Astrocyte (in vitro differentiated cells and primary cell): Measurements from ENCODE around the gene RADX. TPM values are rescaled to one million over a fixed set of nuclear protein-coding genes. Genes with fewer than 3 reads are reported as not detected.

Source experiments
- DNase-seq: peaks from one replicate; pipeline ENCODE4 v3.0.0-alpha.2; 2010; ENCODE audit warnings: low read depth
- FAIRE-seq: peaks from 2 replicates; lab custom pipeline; 2011; peaks lifted over from hg19 to GRCh38; lab: Jason Lieb, UNC
- H2AFZ ChIP-seq: 2 replicates; pipeline ENCODE4 v1.6.0; 2012; ENCODE audit warnings: low read depth, low read length, inconsistent platforms
- H3K27ac ChIP-seq: 2 replicates; pipeline ENCODE4 v1.5.1; 2011; ENCODE audit warnings: low read depth, low read length, inconsistent platforms
- H3K27me3 ChIP-seq: 2 replicates; pipeline ENCODE4 v1.6.0; 2011; ENCODE audit warnings: low read length, inconsistent platforms; ENCODE audit not compliant: insufficient read depth
- H3K36me3 ChIP-seq: 2 replicates; pipeline ENCODE4 v1.5.1; 2011; ENCODE audit warnings: low read length, inconsistent platforms; ENCODE audit not compliant: insufficient read depth
- H3K4me1 ChIP-seq: 2 replicates; pipeline ENCODE4 v1.5.1; 2011; ENCODE audit warnings: low read length, inconsistent platforms; ENCODE audit not compliant: insufficient read depth
- H3K4me2 ChIP-seq: 2 replicates; pipeline ENCODE4 v1.6.0; 2012; ENCODE audit warnings: low read length, inconsistent platforms
- H3K4me3 ChIP-seq: 2 replicates; pipeline ENCODE4 v1.5.1; 2011; ENCODE audit warnings: low read depth, mild to moderate bottlenecking, low read length, inconsistent platforms; ENCODE audit not compliant: insufficient read depth
- H3K79me2 ChIP-seq: 2 replicates; pipeline ENCODE4 v1.6.0; 2012; ENCODE audit warnings: mild to moderate bottlenecking, low read length, inconsistent platforms; ENCODE audit not compliant: insufficient read depth
- H3K9ac ChIP-seq: 2 replicates; pipeline ENCODE4 v1.6.0; 2012; ENCODE audit warnings: mild to moderate bottlenecking, low read length, inconsistent platforms
- H3K9me3 ChIP-seq: 2 replicates; pipeline ENCODE4 v1.5.1; 2012; ENCODE audit warnings: low read depth, mild to moderate bottlenecking, low read length, inconsistent platforms; ENCODE audit not compliant: insufficient read depth
- H4K20me1 ChIP-seq: 2 replicates; pipeline ENCODE4 v1.6.0; 2012; ENCODE audit warnings: low read length, inconsistent platforms; ENCODE audit not compliant: insufficient read depth
- H3K27ac Mint-ChIP-seq: one replicate; pipeline ENCODE4 v1.8.0; 2021; ENCODE audit warnings: mild to moderate bottlenecking, mixed read lengths; ENCODE audit not compliant: unreplicated experiment
- H3K27me3 Mint-ChIP-seq: one replicate; pipeline ENCODE4 v1.8.0; 2021; ENCODE audit warnings: low read depth, mixed read lengths; ENCODE audit not compliant: unreplicated experiment
- H3K36me3 Mint-ChIP-seq: one replicate; pipeline ENCODE4 v1.8.0; 2021; ENCODE audit warnings: low read depth, mixed read lengths; ENCODE audit not compliant: unreplicated experiment
- H3K4me1 Mint-ChIP-seq: one replicate; pipeline ENCODE4 v1.8.0; 2021; ENCODE audit warnings: low read depth, mixed read lengths; ENCODE audit not compliant: unreplicated experiment
- H3K4me3 Mint-ChIP-seq: one replicate; pipeline ENCODE4 v1.8.0; 2021; ENCODE audit warnings: mild to moderate bottlenecking, moderate library complexity, mixed read lengths; ENCODE audit not compliant: unreplicated experiment
- H3K9me3 Mint-ChIP-seq: one replicate; pipeline ENCODE4 v1.8.0; 2021; ENCODE audit warnings: mild to moderate bottlenecking, mixed read lengths; ENCODE audit not compliant: unreplicated experiment
- EZH2 ChIP-seq: IDR thresholded peaks from 2 replicates; pipeline ENCODE4 v1.6.1; 2012; ENCODE audit warnings: mild to moderate bottlenecking, low read length, inconsistent platforms; ENCODE audit not compliant: insufficient read depth
- total RNA-seq: library from RNA; stranded (reverse); gene quantifications from 2 replicates; pipeline ENCODE4 v1.2.1, GENCODE V29; 2021
- TF ChIP-seq, protein P1 (sequence below): IDR thresholded peaks from 2 replicates; pipeline ENCODE4 v1.5.1; 2011; ENCODE audit warnings: low read depth, mild to moderate bottlenecking, inconsistent platforms, low read length, moderate library complexity; ENCODE audit not compliant: insufficient read depth

The RADX gene
- total RNA-seq, 1 donor from 2014 or later: 3.0 TPM

DNA sequence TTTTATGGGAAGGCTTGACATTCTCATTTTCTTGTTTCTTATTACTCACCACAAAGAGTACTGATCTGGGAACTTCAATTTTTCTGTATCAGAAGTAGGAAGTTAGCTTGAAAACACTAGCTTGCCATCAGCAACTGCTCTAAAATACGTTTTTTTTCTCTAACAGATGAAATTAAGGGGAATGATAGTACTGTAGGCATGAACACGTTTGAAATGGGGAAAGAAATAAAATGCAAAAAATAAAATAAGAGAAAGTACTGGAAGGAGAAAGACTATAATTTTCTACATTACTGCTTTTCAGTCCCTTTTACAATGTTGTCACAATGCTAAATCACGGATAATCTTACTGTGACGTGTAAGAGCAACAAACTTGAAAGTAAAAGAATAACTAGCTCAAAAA is 1.5 kb downstream of the RADX start:
- no peaks in the 10 kb centered on the region for H3K9me3 ChIP-seq
- H3K36me3 ChIP-seq: no peaks in the 10 kb centered on the region
- Mint-ChIP-seq H3K4me1 (peaks cover 5% of the 10 kb centered on the region), H3K9me3 (no peaks in the 10 kb centered on the region), H3K27ac (no peak overlapping the region), H3K27me3 (no peaks in the 10 kb centered on the region), H3K36me3 (no peaks in the 10 kb centered on the region), H3K4me3 (peak overlapping the region; percentile 77)
- FAIRE-seq: peak; percentile 100
- no peak for DNase-seq
- no peaks in the 10 kb centered on the region for H3K27me3 ChIP-seq
- H3K4me1 ChIP-seq: no peaks in the 10 kb centered on the region
- H3K4me2 ChIP-seq: peak overlapping the region; percentile 87
- peak overlapping the region; percentile 83 for H3K4me3 ChIP-seq
- TF ChIP-seq, protein P1, sequence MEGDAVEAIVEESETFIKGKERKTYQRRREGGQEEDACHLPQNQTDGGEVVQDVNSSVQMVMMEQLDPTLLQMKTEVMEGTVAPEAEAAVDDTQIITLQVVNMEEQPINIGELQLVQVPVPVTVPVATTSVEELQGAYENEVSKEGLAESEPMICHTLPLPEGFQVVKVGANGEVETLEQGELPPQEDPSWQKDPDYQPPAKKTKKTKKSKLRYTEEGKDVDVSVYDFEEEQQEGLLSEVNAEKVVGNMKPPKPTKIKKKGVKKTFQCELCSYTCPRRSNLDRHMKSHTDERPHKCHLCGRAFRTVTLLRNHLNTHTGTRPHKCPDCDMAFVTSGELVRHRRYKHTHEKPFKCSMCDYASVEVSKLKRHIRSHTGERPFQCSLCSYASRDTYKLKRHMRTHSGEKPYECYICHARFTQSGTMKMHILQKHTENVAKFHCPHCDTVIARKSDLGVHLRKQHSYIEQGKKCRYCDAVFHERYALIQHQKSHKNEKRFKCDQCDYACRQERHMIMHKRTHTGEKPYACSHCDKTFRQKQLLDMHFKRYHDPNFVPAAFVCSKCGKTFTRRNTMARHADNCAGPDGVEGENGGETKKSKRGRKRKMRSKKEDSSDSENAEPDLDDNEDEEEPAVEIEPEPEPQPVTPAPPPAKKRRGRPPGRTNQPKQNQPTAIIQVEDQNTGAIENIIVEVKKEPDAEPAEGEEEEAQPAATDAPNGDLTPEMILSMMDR: no peak
- no peak for TF ChIP-seq EZH2
- no peaks in the 10 kb centered on the region for H4K20me1 ChIP-seq
- peak overlapping the region; percentile 83 for H3K9ac ChIP-seq
- H3K27ac ChIP-seq: no peak overlapping the region
- no peaks in the 10 kb centered on the region for H3K79me2 ChIP-seq
- peak overlapping the region; percentile 79 for H2AFZ ChIP-seq

DNA sequence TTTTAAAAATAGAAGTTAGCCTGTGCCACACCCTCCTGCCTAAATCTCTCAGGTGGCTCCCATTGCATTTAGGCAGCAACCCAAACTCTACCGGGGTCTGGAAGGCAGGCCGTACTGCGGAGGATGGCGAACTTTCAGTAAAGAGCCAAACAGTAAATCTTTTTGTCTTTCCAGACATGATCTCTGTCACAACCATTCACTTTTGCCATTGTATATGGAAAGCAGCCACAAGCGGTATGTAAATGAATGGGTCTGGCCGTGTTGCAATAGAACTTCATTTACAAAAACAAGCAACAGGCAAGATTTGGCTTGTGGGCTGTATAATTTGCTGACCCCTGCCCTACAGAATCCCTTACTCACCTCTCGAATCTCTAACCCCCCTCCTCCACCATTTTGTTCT is 3.3 kb downstream of the RADX start:
- no peaks in the 10 kb centered on the region for H4K20me1 ChIP-seq
- H3K79me2 ChIP-seq: no peaks in the 10 kb centered on the region
- FAIRE-seq (peak; percentile 29), DNase-seq (peak; percentile 2)
- H3K36me3 ChIP-seq: no peaks in the 10 kb centered on the region
- no peaks in the 10 kb centered on the region for H3K27me3 ChIP-seq
- H3K9ac ChIP-seq: no peak overlapping the region
- peaks cover 5% of the 10 kb centered on the region for H3K4me1 Mint-ChIP-seq
- no peaks in the 10 kb centered on the region for H3K9me3 Mint-ChIP-seq
- no peaks in the 10 kb centered on the region for H3K4me1 ChIP-seq
- H3K27ac Mint-ChIP-seq: no peak overlapping the region
- H3K4me3 ChIP-seq: no peak overlapping the region
- peak overlapping the region; percentile 50 for H3K4me2 ChIP-seq
- no peaks in the 10 kb centered on the region for H3K9me3 ChIP-seq
- no peak overlapping the region for H3K27ac ChIP-seq
- TF ChIP-seq EZH2: no peak
- TF ChIP-seq, protein P1: no peak
- no peak overlapping the region for H2AFZ ChIP-seq
- no peak overlapping the region for H3K4me3 Mint-ChIP-seq
- H3K27me3 Mint-ChIP-seq: no peaks in the 10 kb centered on the region
- H3K36me3 Mint-ChIP-seq: no peaks in the 10 kb centered on the region

DNA sequence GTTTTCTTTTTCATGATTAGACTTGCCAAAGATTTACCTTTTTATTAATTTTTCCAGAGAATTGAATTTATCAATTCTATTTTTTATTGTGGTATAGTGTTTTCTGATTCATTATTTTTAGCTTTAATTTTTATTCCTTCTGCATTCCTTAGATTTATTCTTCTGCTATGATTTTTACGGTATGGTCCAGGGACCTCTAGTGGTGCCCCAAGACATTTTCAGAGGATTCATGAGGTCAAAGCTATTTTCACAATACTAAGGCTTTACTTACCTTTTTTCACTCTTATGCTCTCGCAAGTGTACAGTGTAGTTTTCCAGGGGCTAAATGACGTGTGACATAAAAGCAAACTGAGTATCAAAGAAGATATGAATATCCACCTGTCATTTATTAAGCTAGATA is 8.0 kb downstream of the RADX start:
- no peaks in the 10 kb centered on the region for H3K36me3 Mint-ChIP-seq
- Histone ChIP-seq H3K27me3 (no peaks in the 10 kb centered on the region), H2AFZ (no peak overlapping the region), H3K4me2 (no peak overlapping the region), H3K9me3 (no peaks in the 10 kb centered on the region), H3K4me1 (no peaks in the 10 kb centered on the region), H4K20me1 (no peaks in the 10 kb centered on the region), H3K27ac (no peak overlapping the region), H3K4me3 (no peak overlapping the region), H3K79me2 (no peaks in the 10 kb centered on the region), H3K9ac (no peak overlapping the region), H3K36me3 (no peaks in the 10 kb centered on the region)
- H3K9me3 Mint-ChIP-seq: no peaks in the 10 kb centered on the region
- no peak overlapping the region for H3K27ac Mint-ChIP-seq
- DNase-seq (no peak), FAIRE-seq (no peak)
- no peaks in the 10 kb centered on the region for H3K4me1 Mint-ChIP-seq
- TF ChIP-seq, protein P1: peak; percentile 39
- no peak for TF ChIP-seq EZH2
- H3K4me3 Mint-ChIP-seq: no peak overlapping the region
- H3K27me3 Mint-ChIP-seq: no peaks in the 10 kb centered on the region
